Measurements from ENCODE around the gene LILRA5. TPM values are rescaled to one million over a fixed set of nuclear protein-coding genes. Genes with fewer than 3 reads are reported as not detected.

LILRA5 gene
- total RNA-seq, 1 experiment from 2014 or later = not detected

DNA sequence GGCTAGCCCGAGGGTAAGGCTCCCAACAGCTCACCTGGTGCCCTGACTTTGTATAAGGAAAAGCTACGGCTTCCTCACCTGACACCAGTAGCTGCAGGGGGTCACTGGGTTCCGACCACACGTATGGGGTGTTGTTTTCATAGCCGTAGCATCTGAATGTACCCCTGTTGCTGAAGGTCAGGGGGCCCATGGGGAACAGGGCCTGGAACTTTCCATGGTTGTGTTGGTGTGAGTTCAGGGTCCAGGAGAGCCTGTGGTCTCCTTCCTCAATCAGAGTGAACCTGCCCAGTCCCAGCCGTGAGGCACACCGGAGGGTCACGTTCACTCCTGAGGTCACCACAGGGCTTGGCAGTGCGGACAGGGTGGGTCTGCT is 24.9 kb upstream of the LILRA5 start:
- POLR2A ChIA-PET (ENCODE audit: unreplicated experiment) = no interaction called here
- DNase-seq = no peak
- BruUV-seq (replicated peaks) = no TSS peak
- Histone ChIP-seq H3K9me2 (ENCODE audit: insufficient read depth) (no peaks in the 10 kb centered on the region), H3K27me3 (ENCODE audit: insufficient read depth, low read depth) (peaks cover 96% of the 10 kb centered on the region), H4K20me1 (ENCODE audit: insufficient read depth) (no peaks in the 10 kb centered on the region), H3K4me3 (no peak overlapping the region), H2AFZ (no peak overlapping the region), H3K9me3 (ENCODE audit: insufficient read depth, low read depth) (no peaks in the 10 kb centered on the region), H3K27ac (no peak overlapping the region), H3K4me1 (replicated peaks; ENCODE audit: insufficient read depth) (no peaks in the 10 kb centered on the region), H3K79me2 (ENCODE audit: low read depth) (no peaks in the 10 kb centered on the region), H3F3A (ENCODE audit: insufficient read depth, low read depth) (no peaks in the 10 kb centered on the region), H3K4me2 (no peak overlapping the region), H3K36me3 (ENCODE audit: low read depth) (no peaks in the 10 kb centered on the region)
- CTCF ChIA-PET = no interaction called here
- intact Hi-C loops (cut with micrococcal nuclease; ENCODE audit: unreplicated experiment) = no loop called here
- no peak for TF ChIP-seq EZH2 (IDR thresholded peaks at IDR 0.05; ENCODE audit: low read depth)
- TF ChIP-seq, protein P1, sequence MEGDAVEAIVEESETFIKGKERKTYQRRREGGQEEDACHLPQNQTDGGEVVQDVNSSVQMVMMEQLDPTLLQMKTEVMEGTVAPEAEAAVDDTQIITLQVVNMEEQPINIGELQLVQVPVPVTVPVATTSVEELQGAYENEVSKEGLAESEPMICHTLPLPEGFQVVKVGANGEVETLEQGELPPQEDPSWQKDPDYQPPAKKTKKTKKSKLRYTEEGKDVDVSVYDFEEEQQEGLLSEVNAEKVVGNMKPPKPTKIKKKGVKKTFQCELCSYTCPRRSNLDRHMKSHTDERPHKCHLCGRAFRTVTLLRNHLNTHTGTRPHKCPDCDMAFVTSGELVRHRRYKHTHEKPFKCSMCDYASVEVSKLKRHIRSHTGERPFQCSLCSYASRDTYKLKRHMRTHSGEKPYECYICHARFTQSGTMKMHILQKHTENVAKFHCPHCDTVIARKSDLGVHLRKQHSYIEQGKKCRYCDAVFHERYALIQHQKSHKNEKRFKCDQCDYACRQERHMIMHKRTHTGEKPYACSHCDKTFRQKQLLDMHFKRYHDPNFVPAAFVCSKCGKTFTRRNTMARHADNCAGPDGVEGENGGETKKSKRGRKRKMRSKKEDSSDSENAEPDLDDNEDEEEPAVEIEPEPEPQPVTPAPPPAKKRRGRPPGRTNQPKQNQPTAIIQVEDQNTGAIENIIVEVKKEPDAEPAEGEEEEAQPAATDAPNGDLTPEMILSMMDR (conservative IDR thresholded peaks at IDR 0.05) = no peak

GRCh38 chr19:54336893-54337857 is 24.2 kb upstream of the LILRA5 start:
- DNase-seq = no peak
- Histone ChIP-seq H3K4me3 (no peak overlapping the region), H3K27me3 (ENCODE audit: insufficient read depth, low read depth) (peaks cover 97% of the 10 kb centered on the region), H3K4me1 (replicated peaks; ENCODE audit: insufficient read depth) (no peaks in the 10 kb centered on the region), H2AFZ (no peak overlapping the region), H3F3A (ENCODE audit: insufficient read depth, low read depth) (no peaks in the 10 kb centered on the region), H3K27ac (no peak overlapping the region), H3K36me3 (ENCODE audit: low read depth) (no peaks in the 10 kb centered on the region), H3K79me2 (ENCODE audit: low read depth) (no peaks in the 10 kb centered on the region), H4K20me1 (ENCODE audit: insufficient read depth) (no peaks in the 10 kb centered on the region), H3K9me2 (ENCODE audit: insufficient read depth) (no peaks in the 10 kb centered on the region), H3K4me2 (no peak overlapping the region), H3K9me3 (ENCODE audit: insufficient read depth, low read depth) (no peaks in the 10 kb centered on the region)
- intact Hi-C loops (cut with micrococcal nuclease; ENCODE audit: unreplicated experiment) = no loop called here
- BruUV-seq (replicated peaks) = no TSS peak
- ChIA-PET CTCF (no interaction called here), POLR2A (ENCODE audit: unreplicated experiment) (no interaction called here)
- TF ChIP-seq, protein P1 (conservative IDR thresholded peaks at IDR 0.05) = no peak
- no peak for TF ChIP-seq EZH2 (IDR thresholded peaks at IDR 0.05; ENCODE audit: low read depth)

DNA sequence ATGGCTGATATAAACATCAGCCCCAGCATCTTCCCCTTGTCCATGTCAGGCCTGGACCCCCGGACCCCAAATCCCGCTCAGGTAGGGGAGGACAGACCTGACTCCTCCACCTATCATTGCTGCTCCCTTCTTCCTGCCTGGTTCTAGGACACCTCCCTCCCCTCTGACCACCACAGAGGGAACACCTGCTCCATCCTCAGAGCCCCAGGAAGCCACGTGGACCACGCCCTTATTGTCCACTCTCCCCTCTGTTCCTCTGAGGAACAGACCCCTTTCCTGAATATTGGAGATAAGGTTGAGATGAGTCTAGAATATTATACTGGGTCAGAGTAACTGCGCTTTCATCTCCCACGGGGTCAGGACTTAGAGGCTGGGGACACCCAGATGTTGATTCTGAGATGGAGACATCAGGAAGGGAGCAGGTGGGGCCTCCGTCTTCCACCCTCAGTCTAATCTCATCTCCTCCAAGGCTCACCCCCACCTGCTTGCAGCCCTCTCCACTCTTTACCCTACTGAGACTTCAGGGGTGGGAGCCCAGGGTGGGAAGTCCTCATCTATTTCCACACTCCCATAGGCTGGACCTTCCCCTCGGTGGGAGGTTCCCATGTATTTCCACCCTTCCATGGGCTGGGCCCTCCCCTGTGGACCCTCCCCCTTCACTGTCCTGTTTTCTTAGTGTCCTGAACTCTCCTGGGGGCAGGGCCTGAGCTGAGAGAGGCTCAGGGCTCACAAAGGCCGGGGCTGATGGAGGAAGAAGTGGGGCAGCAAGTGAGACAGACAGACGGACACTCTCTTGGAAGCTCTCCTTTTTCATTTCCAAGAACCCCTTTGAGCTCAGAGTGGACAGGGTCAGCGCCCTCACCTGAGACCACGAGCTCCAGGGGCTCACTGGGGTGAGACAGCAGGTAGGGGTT is 23.3 kb upstream of the LILRA5 start:
- no peak overlapping the region for H3K27ac ChIP-seq
- H2AFZ ChIP-seq = no peak overlapping the region
- H3K36me3 ChIP-seq (ENCODE audit: low read depth) = no peaks in the 10 kb centered on the region
- H3K9me2 ChIP-seq (ENCODE audit: insufficient read depth) = no peaks in the 10 kb centered on the region
- ChIA-PET CTCF (no interaction called here), POLR2A (ENCODE audit: unreplicated experiment) (no interaction called here)
- intact Hi-C loops (cut with micrococcal nuclease; ENCODE audit: unreplicated experiment) = no loop called here
- no TSS peak for BruUV-seq (replicated peaks)
- TF ChIP-seq, protein P1 (conservative IDR thresholded peaks at IDR 0.05) = no peak
- no peak for TF ChIP-seq EZH2 (IDR thresholded peaks at IDR 0.05; ENCODE audit: low read depth)
- H3K4me2 ChIP-seq = no peak overlapping the region
- H3K9me3 ChIP-seq (ENCODE audit: insufficient read depth, low read depth) = no peaks in the 10 kb centered on the region
- H4K20me1 ChIP-seq (ENCODE audit: insufficient read depth) = no peaks in the 10 kb centered on the region
- peaks cover 95% of the 10 kb centered on the region for H3K27me3 ChIP-seq (ENCODE audit: insufficient read depth, low read depth)
- H3K4me3 ChIP-seq = no peak overlapping the region
- no peaks in the 10 kb centered on the region for H3F3A ChIP-seq (ENCODE audit: insufficient read depth, low read depth)
- H3K79me2 ChIP-seq (ENCODE audit: low read depth) = no peaks in the 10 kb centered on the region
- H3K4me1 ChIP-seq (replicated peaks; ENCODE audit: insufficient read depth) = no peaks in the 10 kb centered on the region
- no peak for DNase-seq

All from PC-9 (cell line).